Fibroblast of villous mesenchyme (primary cell): Measurements from ENCODE around the gene LCE1D. TPM values are rescaled to one million over a fixed set of nuclear protein-coding genes. Genes with fewer than 3 reads are reported as not detected.

ENCODE experiments used
- DNase-seq: peaks from one replicate; pipeline ENCODE4 v3.0.0-alpha.2; 2010; ENCODE audit warnings: low read depth
- H3K4me3 ChIP-seq: 2 replicates; pipeline ENCODE4 v1.5.1; 2011; ENCODE audit warnings: low read depth, mild to moderate bottlenecking, low read length
- CTCF ChIP-seq: IDR thresholded peaks from 2 replicates; pipeline ENCODE4 v1.5.1; 2012; ENCODE audit warnings: low read depth, mild to moderate bottlenecking, low read length; ENCODE audit not compliant: insufficient read depth
- total RNA-seq: library from RNA; depleted of rRNA; stranded (reverse); fragments of >200 nt; gene quantifications from 2 replicates; pipeline ENCODE4 v1.2.3, GENCODE V29; 2012

The LCE1D gene
- total RNA-seq, 1 donor, result not detected

GRCh38 chr1:152811050-152811449, 14.5 kb downstream of the LCE1D start:
- TF ChIP-seq CTCF, result no peak
- H3K4me3 ChIP-seq, result no peak overlapping the region
- no peak for DNase-seq

- no peak for DNase-seq
- no peak within 1 kb of the TSS for H3K4me3 ChIP-seq
- TF ChIP-seq CTCF, result no peak
These were observed 15.2 kb downstream of the LCE1D start, which contains the start of gene LCE1B for GRCh38 chr1:152811671-152812070. Gene LCE1B, plus strand, starts transcription at chr1:152811971. Its CDS starts 476 bp downstream, at chr1:152812447.

DNA sequence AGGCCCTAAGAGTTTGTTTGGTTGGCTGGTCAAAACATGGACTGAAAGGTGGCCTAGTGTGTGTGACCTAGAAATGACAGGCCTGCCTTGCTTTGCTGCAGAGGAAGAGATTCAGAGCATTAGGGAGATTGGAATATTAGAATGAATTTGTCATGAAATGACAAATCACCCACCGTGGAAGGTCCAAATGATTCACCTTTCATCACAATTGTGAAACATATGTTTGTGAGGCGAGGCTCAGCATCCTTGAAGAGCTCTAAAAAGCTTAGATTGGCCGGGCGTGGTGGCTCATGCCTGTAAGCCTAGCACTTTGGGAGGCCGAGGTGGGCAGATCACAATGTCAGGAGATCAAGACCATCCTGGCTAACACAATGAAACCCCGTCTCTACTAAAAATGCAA, 20.8 kb downstream of the LCE1D start:
- H3K4me3 ChIP-seq, result no peak overlapping the region
- no peak for DNase-seq
- no peak for TF ChIP-seq CTCF

- no peak for DNase-seq
- TF ChIP-seq CTCF, result no peak
These were observed 26.8 kb downstream of the LCE1D start for GRCh38 chr1:152823294-152823693.

GRCh38 chr1:152824964-152825363, 28.4 kb downstream of the LCE1D start:
- TF ChIP-seq CTCF, result no peak
- H3K4me3 ChIP-seq, result no peak overlapping the region
- no peak for DNase-seq

More at GRCh38 chr1:152823294-152823693, 26.8 kb downstream of the LCE1D start:
- no peak overlapping the region for H3K4me3 ChIP-seq

DNA sequence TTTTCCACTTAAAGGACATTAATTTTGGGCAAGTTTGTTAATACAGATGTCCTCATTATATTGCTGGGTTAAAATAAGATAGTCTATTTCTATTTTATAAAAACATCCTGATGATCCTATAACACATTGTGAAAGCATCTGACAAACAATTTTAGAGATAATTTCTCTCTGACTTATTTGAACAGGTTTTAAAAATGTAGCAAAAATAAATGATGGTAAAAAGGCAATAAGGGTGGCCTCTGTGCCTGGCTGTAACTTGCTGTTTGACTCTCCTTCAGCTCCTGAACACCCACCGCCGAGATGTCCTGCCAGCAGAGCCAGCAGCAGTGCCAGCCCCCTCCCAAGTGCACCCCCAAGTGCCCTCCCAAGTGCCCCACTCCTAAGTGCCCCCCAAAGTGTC, 30.7 kb downstream of the LCE1D start, which contains the start of gene LCE1A:
Gene LCE1A, plus strand, starts transcription at position 301 of the 400 bp plus-strand sequence. Its CDS starts 0 bp downstream, at position 301.
- DNase-seq, result no peak
- no peak for TF ChIP-seq CTCF
- no peak within 1 kb of the TSS for H3K4me3 ChIP-seq

DNA sequence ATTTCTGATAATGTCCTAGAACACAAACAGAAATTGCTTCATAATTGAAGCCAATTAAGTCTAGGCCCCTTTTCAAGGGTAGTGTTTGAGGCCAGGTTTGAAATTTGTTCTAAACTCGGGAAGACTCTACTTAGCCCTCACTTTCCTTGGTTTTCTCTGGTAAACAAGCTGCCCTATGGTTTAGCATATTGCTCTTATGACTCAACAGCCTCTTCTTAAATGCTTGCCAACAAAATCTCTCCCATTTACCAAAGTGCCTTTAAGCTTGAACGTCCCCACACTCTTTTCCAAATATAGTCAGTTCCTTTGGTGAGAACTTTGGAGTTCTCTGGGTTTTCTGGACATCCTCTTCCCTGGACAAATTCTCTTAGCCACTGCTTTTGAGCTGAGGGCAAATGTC, 40.3 kb downstream of the LCE1D start:
- H3K4me3 ChIP-seq, result no peak overlapping the region
- no peak for TF ChIP-seq CTCF
- DNase-seq, result no peak
